Body of pancreas (tissue), 4 donors: Measurements from ENCODE around the gene PPFIA2. TPM values are rescaled to one million over a fixed set of nuclear protein-coding genes. Genes with fewer than 3 reads are reported as not detected.

ENCODE experiments used
- ATAC-seq: fragments of 150-250 bp; one replicate; pipeline ENCODE4 v1.9.1; 2016
- DNase-seq, 4 donors: peaks; one replicate each; pipeline ENCODE4 v3.0.0-alpha.2; 2019
- H3K27ac ChIP-seq, 4 donors: fragments of 200-600 bp; sonication (generic); 1 replicate in 3 of 4; 2 replicates in 1 of 4; pipeline versions ENCODE4 v1.5.1 to v1.6.1; 2016 to 2019; ENCODE audit warnings: mild to moderate bottlenecking in 1 of 4, mixed read lengths in 1 of 4, moderate library complexity in 1 of 4
- H3K27me3 ChIP-seq, 2 donors: fragments of 200-600 bp; sonication (generic); one replicate each; pipeline ENCODE4 v1.6.0; 2016; ENCODE audit warnings: mild to moderate bottlenecking in 1 of 2
- H3K36me3 ChIP-seq, 2 donors: fragments of 200-600 bp; sonication (generic); replicated peaks in 1 of 2; 2 replicates each; pipeline ENCODE4 v1.5.1; 2016; ENCODE audit warnings: low read depth in 2 of 2; ENCODE audit not compliant: insufficient read depth in 1 of 2
- H3K4me1 ChIP-seq: fragments of 200-600 bp; sonication (generic); one replicate; pipeline ENCODE4 v1.6.0; 2016
- H3K4me3 ChIP-seq, 2 donors: fragments of 200-600 bp; sonication (generic); 1 replicate in 1 of 2; 2 replicates in 1 of 2; pipeline ENCODE4 v1.5.1; 2016 to 2019
- H3K9me3 ChIP-seq, 3 donors: fragments of 200-600 bp; sonication (generic); 1 replicate in 2 of 3; 2 replicates in 1 of 3; pipeline ENCODE4 v1.5.1; 2016
- POLR2A ChIP-seq, 3 donors: fragments of 450-650 bp; IDR thresholded peaks; one replicate each; pipeline ENCODE4 v1.6.1; 2016; ENCODE audit warnings: antibody characterized with exemption in 3 of 3, mild to moderate bottlenecking in 2 of 3
- WGBS, 2 donors: methylation state at CpG; one replicate each; pipeline ENCODE4 v1.1.5; 2017; 5-methylcytosine and 5-hydroxymethylcytosine counted together
- intact Hi-C: fragments of 100-400 bp; cut with DNase I; formaldehyde crosslinking; loops from one replicate; pipeline ENCODE4 v1.15.1; 2023
- total RNA-seq, 2 donors: library from RNA; depleted of rRNA; stranded (reverse); fragments of >200 nt; gene quantifications; one replicate each; pipeline ENCODE4 v1.1.0, GENCODE V29; 2016
- TF ChIP-seq, protein P1 (sequence below), 7 experiments: fragments of 450-650 bp in 4 of 7; fragments of 200-600 bp in 3 of 7; sonication (generic) in 3 of 7; IDR thresholded peaks; one replicate each; pipeline ENCODE4 v1.5.1; 2016 to 2019; ENCODE audit warnings: antibody characterized with exemption in 7 of 7

PPFIA2 gene
- total RNA-seq, result under 1 TPM in 1 of 2 donors, not detected in 1; 0.52 TPM

DNA sequence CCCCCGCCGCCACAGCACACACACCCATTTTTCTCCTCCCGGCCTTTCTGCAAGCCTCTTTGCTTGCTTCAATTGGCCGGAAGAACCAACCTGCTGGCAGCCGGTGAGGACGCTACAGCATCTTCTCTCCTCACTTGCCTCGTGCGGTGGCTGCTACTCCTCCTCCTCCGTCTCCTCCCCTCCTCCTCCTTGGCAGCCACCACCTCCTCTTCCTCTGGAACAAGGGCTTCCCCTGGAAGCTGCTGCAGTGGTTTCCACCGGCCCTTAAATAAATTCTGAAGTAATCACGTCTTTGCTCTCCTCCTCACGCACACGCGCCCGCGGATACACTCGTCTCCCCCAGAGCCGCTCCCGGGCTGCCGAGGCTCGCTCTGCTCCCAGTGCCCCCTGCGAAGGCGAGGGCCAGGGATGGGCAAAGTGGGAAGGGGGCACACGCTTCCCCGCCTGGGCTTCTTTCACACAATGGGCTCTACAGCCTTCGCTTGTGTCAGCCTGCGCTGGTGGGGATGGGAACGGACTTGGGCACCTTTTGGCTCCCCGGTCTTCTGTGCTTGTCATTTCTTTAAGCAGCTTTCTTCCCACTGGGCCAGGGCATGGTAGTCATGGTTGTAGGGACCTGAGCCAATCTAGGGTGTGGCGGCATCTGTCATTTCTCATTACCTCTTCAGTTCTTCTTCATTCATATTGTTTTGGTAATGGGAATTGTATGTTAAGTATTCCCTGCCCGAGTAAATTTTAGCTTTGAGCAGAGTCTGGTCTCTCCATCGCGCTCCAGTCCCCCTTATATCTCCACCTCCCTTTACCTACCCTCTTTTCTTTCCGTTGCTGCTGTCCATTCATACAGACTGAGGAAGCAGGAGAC, at the start of gene PPFIA2:
Gene PPFIA2 (minus strand): TSS at position 161 of the 862 bp plus-strand sequence.
- 3 to 5% methylated on average over 30 to 32 of the region's 34 CpGs for WGBS, 2 donors
- ATAC-seq, result peak; percentile 35

DNA sequence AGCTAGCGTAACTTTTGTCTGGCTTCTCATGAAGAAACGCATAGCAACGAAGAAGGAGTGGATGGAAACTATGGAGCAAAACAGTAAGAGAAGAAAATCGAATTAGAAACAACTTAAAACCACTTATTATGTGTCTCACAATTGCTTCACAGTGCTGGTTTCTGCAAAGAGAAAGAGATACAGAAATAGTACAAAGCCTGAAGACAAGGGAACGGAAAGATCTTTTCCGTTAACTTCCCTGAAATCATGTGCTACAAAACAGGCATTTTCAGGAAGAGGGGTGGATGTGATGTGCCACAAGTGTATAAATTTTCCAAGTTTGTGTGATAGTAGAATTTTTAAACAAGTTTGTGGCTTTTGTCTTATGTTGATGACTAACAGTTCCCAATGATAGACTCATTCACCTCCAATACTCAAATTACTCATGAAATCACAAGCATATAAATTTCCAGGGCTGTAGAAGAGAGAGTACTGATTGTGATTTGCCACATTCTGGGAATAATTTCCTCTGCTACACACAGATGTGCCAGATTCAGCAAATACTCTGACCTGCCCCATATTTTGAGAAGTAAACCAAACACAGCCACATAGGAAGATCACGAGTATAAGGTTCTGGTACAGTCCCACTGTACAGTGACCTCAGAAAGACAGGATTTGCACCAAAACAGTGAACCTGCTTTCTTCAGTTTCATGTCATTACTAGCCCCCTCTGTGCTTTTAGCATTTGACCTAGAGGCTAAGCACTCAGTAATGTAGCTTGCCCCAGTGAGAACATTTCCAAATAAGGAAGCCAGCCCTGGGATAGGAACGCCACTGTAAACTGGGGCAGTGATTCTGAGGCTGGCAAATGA, 41.4 kb upstream of the PPFIA2 start:
- no peaks in the 10 kb centered on the region for H3K27me3 ChIP-seq
- no peak for DNase-seq
- H3K27ac ChIP-seq, result no peak overlapping the region
- 64 to 65% methylated on average over 8 of the region's 8 CpGs for WGBS, 2 donors
- no peaks in the 10 kb centered on the region for H3K4me1 ChIP-seq
- no peak overlapping the region for H3K4me3 ChIP-seq
- no peak for ATAC-seq
- no peaks in the 10 kb centered on the region for H3K9me3 ChIP-seq
- H3K36me3 ChIP-seq, result no peaks in the 10 kb centered on the region
- TF ChIP-seq, protein P1, sequence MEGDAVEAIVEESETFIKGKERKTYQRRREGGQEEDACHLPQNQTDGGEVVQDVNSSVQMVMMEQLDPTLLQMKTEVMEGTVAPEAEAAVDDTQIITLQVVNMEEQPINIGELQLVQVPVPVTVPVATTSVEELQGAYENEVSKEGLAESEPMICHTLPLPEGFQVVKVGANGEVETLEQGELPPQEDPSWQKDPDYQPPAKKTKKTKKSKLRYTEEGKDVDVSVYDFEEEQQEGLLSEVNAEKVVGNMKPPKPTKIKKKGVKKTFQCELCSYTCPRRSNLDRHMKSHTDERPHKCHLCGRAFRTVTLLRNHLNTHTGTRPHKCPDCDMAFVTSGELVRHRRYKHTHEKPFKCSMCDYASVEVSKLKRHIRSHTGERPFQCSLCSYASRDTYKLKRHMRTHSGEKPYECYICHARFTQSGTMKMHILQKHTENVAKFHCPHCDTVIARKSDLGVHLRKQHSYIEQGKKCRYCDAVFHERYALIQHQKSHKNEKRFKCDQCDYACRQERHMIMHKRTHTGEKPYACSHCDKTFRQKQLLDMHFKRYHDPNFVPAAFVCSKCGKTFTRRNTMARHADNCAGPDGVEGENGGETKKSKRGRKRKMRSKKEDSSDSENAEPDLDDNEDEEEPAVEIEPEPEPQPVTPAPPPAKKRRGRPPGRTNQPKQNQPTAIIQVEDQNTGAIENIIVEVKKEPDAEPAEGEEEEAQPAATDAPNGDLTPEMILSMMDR (IDR thresholded peaks at IDR 0.05), result no peak
- no peak for TF ChIP-seq POLR2A (IDR thresholded peaks at IDR 0.05)
- intact Hi-C loops, result no loop called here

More for the DNA sequence above, at the start of gene PPFIA2:
- Histone ChIP-seq H3K4me3 (no peak within 1 kb of the TSS), H3K4me1 (peaks cover 13% of the 10 kb centered on the region), H3K9me3 (no peaks in the 10 kb centered on the region), H3K27ac (no peak within 1 kb of the TSS), H3K27me3 (peaks cover 0 to 12% of the 10 kb centered on the region in 2 donors), H3K36me3 (no peaks in the 10 kb centered on the region)
- peak; percentile 4 to 18 (median 12) for DNase-seq
- intact Hi-C loops, result no loop called here
- TF ChIP-seq POLR2A (IDR thresholded peaks at IDR 0.05), result no peak
- TF ChIP-seq, protein P1 (IDR thresholded peaks at IDR 0.05), result no peak

GRCh38 chr12:81798294-81798693, 39.1 kb upstream of the PPFIA2 start:
- intact Hi-C loops, result no loop called here
- no peak overlapping the region for H3K4me3 ChIP-seq
- no peaks in the 10 kb centered on the region for H3K27me3 ChIP-seq
- no peaks in the 10 kb centered on the region for H3K4me1 ChIP-seq
- no peak overlapping the region for H3K27ac ChIP-seq
- no peak for DNase-seq
- no peaks in the 10 kb centered on the region for H3K36me3 ChIP-seq
- H3K9me3 ChIP-seq, result no peaks in the 10 kb centered on the region
- TF ChIP-seq, protein P1 (IDR thresholded peaks at IDR 0.05), result no peak
- TF ChIP-seq POLR2A (IDR thresholded peaks at IDR 0.05), result no peak
- no peak for ATAC-seq
- WGBS, 2 donors, result 64 to 68% methylated on average over 6 of the region's 6 CpGs

- H3K4me1 ChIP-seq, result no peaks in the 10 kb centered on the region
- H3K4me3 ChIP-seq, result no peak overlapping the region
- no peak overlapping the region for H3K27ac ChIP-seq
- DNase-seq (no peak), ATAC-seq (no peak)
- no peaks in the 10 kb centered on the region for H3K9me3 ChIP-seq
- H3K27me3 ChIP-seq, result no peaks in the 10 kb centered on the region
- no peak for TF ChIP-seq POLR2A (IDR thresholded peaks at IDR 0.05)
- TF ChIP-seq, protein P1 (IDR thresholded peaks at IDR 0.05), result peak in 3 of 7 experiments; percentile 23 to 34 (median 23)
- intact Hi-C loops, result no loop called here
- 26 to 30% methylated on average over 3 of the region's 3 CpGs for WGBS, 2 donors
- H3K36me3 ChIP-seq, result no peaks in the 10 kb centered on the region
Observed at GRCh38 chr12:81797100-81797499, 38.0 kb upstream of the PPFIA2 start.
